K562 (cell line): ENCODE results near the gene TUBA1B. TPM values are rescaled to one million over a fixed set of nuclear protein-coding genes. Genes with fewer than 3 reads are reported as not detected.

Experiments used
- BCL6 ChIP-seq: fragments of 250-450 bp; sonication (Bioruptor Pico); IDR thresholded peaks from 2 replicates; pipeline ENCODE4 v1.4.0; 2020
- BCLAF1 ChIP-seq, 2 experiments: fragments of 450-650 bp in 1 of 2; IDR thresholded peaks; 2 replicates each; pipeline ENCODE4 v1.6.1; 2011 to 2017; ENCODE audit warnings: low read depth in 2 of 2, antibody characterized with exemption in 1 of 2, borderline replicate concordance in 1 of 2, low read length in 1 of 2, mild to moderate bottlenecking in 1 of 2, mixed read lengths in 1 of 2; ENCODE audit not compliant: control insufficient read depth in 1 of 2
- BCOR ChIP-seq: fragments of 450-650 bp; IDR thresholded peaks from 2 replicates; pipeline ENCODE4 v1.6.1; 2016
- BRCA1 ChIP-seq, 2 experiments: fragments of 450-650 bp in 1 of 2; sonication (generic) in 1 of 2; formaldehyde crosslinking in 1 of 2; IDR thresholded peaks; 2 replicates each; pipeline versions ENCODE4 v1.5.0 to v1.6.1; 2017 to 2020; ENCODE audit warnings: mild to moderate bottlenecking in 1 of 2, missing genetic modification reagents in 1 of 2
- CUX1 ChIP-seq: fragments of 200-800 bp; sonication (Bioruptor generic); IDR thresholded peaks from 2 replicates; pipeline ENCODE4 v1.6.1; 2016; ENCODE audit warnings: missing genetic modification characterization, missing compliant biosample characterization
- GTF2B ChIP-seq: IDR thresholded peaks from 2 replicates; pipeline ENCODE4 v1.6.1; 2011; ENCODE audit not compliant: insufficient read length; ENCODE audit errors: extremely low read depth
- JUND ChIP-seq, 2 experiments: IDR thresholded peaks; 2 replicates in 1 of 2; 3 replicates in 1 of 2; pipeline ENCODE4 v1.6.1; 2011; ENCODE audit warnings: borderline replicate concordance in 2 of 2, low read depth in 2 of 2, low read length in 2 of 2, improper control_type of control experiment in 1 of 2, missing biosample characterization in 1 of 2, missing genetic modification characterization in 1 of 2, missing genetic modification reagents in 1 of 2
- RHOXF2B ChIP-seq: fragments of 250-450 bp; sonication (Bioruptor Pico); conservative IDR thresholded peaks from 2 replicates; pipeline ENCODE4 v1.5.1; 2021
- TOE1 ChIP-seq, 2 experiments: fragments of 450-650 bp in 1 of 2; sonication (generic) in 1 of 2; formaldehyde crosslinking in 1 of 2; IDR thresholded peaks; 2 replicates each; pipeline versions ENCODE4 v1.7.1 to v1.8.0; 2016 to 2022; ENCODE audit warnings: borderline replicate concordance in 2 of 2, mild to moderate bottlenecking in 2 of 2, antibody characterized with exemption in 1 of 2, inconsistent platforms in 1 of 2, low read depth in 1 of 2, missing genetic modification reagents in 1 of 2, moderate library complexity in 1 of 2
- ZC3H11A ChIP-seq: IDR thresholded peaks from 2 replicates; pipeline ENCODE4 v1.6.1; 2012; ENCODE audit warnings: low read depth, low read length, improper control_type of control experiment
- ZNF217 ChIP-seq: sonication (generic); formaldehyde crosslinking; IDR thresholded peaks from 2 replicates; pipeline ENCODE4 v1.8.0; 2022; ENCODE audit warnings: mild to moderate bottlenecking, missing genetic modification reagents
- ZNF431 ChIP-seq: sonication (generic); formaldehyde crosslinking; IDR thresholded peaks from 2 replicates; pipeline ENCODE4 v1.8.0; 2022; ENCODE audit warnings: mild to moderate bottlenecking, missing genetic modification reagents
- ZZZ3 ChIP-seq: fragments of 450-650 bp; IDR thresholded peaks from 2 replicates; pipeline ENCODE4 v1.6.1; 2016; ENCODE audit warnings: antibody characterized with exemption, mild to moderate bottlenecking, moderate library complexity
- polyA plus RNA-seq, 8 experiments: library from polyadenylated mRNA; depleted of rRNA in 4 of 8; stranded (reverse) in 5 of 8; unstranded in 3 of 8; fragments of >200 nt; fragmentation: Nextera tagmentation in 2 of 8; fragmentation: Illumina TruSeq in 1 of 8; extraction: Ambion mirVana in 2 of 8; extraction: Trizol in 1 of 8; gene quantifications; 2 replicates each; pipeline versions ENCODE4 v1.2.1 to v1.2.3, GENCODE V29; 2011 to 2014; ENCODE audit warnings: inconsistent platforms in 1 of 8, missing spikeins in 1 of 8
- total RNA-seq, 7 experiments: library from RNA; depleted of rRNA in 6 of 7; stranded (reverse); fragments of >200 nt in 6 of 7; fragmentation: Illumina TruSeq in 2 of 7; extraction: Trizol in 2 of 7; gene quantifications; 2 replicates each; pipeline versions ENCODE4 v1.2.1 to v1.2.3, GENCODE V29; 2011 to 2021; ENCODE audit warnings: low replicate concordance in 1 of 7

Gene TUBA1B
- total and polyA plus RNA-seq, 9 of the 15 experiments (the other 6 are each of a cell fraction or from before 2014, with no cell fraction given), result 2,189 to 4,624 (median 2,628) TPM

- TF ChIP-seq CUX1 (CRISPR knock-in tag) (no peak), BCOR (no peak), TOE1 (IDR thresholded peaks at IDR 0.05; ENCODE audit: borderline replicate concordance) (no peak), TOE1 (CRISPR knock-in tag; IDR thresholded peaks at IDR 0.05; ENCODE audit: borderline replicate concordance, low read depth) (no peak), ZNF217 (CRISPR knock-in tag) (no peak), BRCA1 (IDR thresholded peaks at IDR 0.05) (no peak), BRCA1 (CRISPR knock-in tag; IDR thresholded peaks at IDR 0.05) (no peak), ZNF431 (CRISPR knock-in tag) (no peak), JUND (IDR thresholded peaks at IDR 0.05; ENCODE audit: borderline replicate concordance, low read depth, low read length) (no peak), JUND (tag; IDR thresholded peaks at IDR 0.05; ENCODE audit: borderline replicate concordance, low read depth, low read length) (no peak), ZZZ3 (no peak), GTF2B (no peak), RHOXF2B (CRISPR knock-in tag) (no peak; the same call in none of the 2 replicates), ZC3H11A (no peak), BCL6 (CRISPR knock-in tag) (no peak), BCLAF1 (IDR thresholded peaks at IDR 0.05; ENCODE audit: borderline replicate concordance in 1 of 2, control insufficient read depth in 1 of 2, low read depth in 2 of 2, low read length in 1 of 2) (peak; percentile 43 to 78; a peak in 3 of 4 replicates)
Observed at GRCh38 chr12:49126852-49127763, 4.1 kb downstream of the TUBA1B start (continued).
